T-helper 2 cell treated with Interferon-gamma antibody and Interleukin-4, amounts not matched to agents 5 μg/mL and 100 μg/mL, for 36 hours (primary cell): ENCODE results near the gene FMO2.

ENCODE experiments used
- DNase-seq: peaks from one replicate; pipeline ENCODE4 v3.0.0; 2021; ENCODE audit warnings: low spot score
- H3K27ac Mint-ChIP-seq: one replicate; pipeline ENCODE4 v1.8.0; 2021; ENCODE audit warnings: mild to moderate bottlenecking, mixed read lengths
- H3K27me3 Mint-ChIP-seq: one replicate; pipeline ENCODE4 v1.8.0; 2021; ENCODE audit warnings: low read depth, mixed read lengths
- H3K36me3 Mint-ChIP-seq: one replicate; pipeline ENCODE4 v1.8.0; 2021; ENCODE audit warnings: low read depth, mixed read lengths
- H3K4me1 Mint-ChIP-seq: one replicate; pipeline ENCODE4 v1.8.0; 2021; ENCODE audit warnings: low read depth, mixed read lengths
- H3K4me3 Mint-ChIP-seq: one replicate; pipeline ENCODE4 v1.8.0; 2022; ENCODE audit warnings: mild to moderate bottlenecking, moderate library complexity, mixed read lengths
- H3K9me3 Mint-ChIP-seq: one replicate; pipeline ENCODE4 v1.8.0; 2021; ENCODE audit warnings: mixed read lengths

The FMO2 gene

GRCh38 chr1:171195767-171196166 is 10.7 kb downstream of the FMO2 start:
- Mint-ChIP-seq H3K9me3 (no peaks in the 10 kb centered on the region), H3K36me3 (no peaks in the 10 kb centered on the region), H3K27ac (no peak overlapping the region), H3K4me1 (no peaks in the 10 kb centered on the region), H3K4me3 (no peak overlapping the region), H3K27me3 (no peaks in the 10 kb centered on the region)
- no peak for DNase-seq

- no peaks in the 10 kb centered on the region for H3K9me3 Mint-ChIP-seq
- H3K4me3 Mint-ChIP-seq: no peak overlapping the region
- no peaks in the 10 kb centered on the region for H3K27me3 Mint-ChIP-seq
- H3K27ac Mint-ChIP-seq: no peak overlapping the region
- no peaks in the 10 kb centered on the region for H3K4me1 Mint-ChIP-seq
- no peak for DNase-seq
- no peaks in the 10 kb centered on the region for H3K36me3 Mint-ChIP-seq
Observed at GRCh38 chr1:171196351-171196750, 11.3 kb downstream of the FMO2 start.

DNA sequence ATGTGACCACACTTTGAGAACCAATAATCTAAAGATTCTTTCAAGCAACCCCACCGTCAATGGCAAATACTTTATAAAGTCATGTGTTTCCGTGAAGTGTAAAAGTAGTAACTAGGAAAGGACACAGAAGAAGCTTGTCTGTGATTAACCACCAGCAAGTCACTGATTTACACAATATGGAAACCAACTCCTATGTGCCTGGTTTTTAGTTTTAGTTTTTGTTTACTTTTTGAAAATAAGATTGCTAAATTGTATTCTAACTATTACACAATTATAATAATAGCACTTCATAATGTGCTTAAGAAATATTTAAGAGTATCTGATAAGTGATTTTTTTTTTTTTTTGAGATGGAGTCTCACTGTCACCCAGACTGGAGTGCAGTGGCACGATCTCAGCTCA is 13.0 kb downstream of the FMO2 start:
- DNase-seq: no peak
- H3K4me1 Mint-ChIP-seq: no peaks in the 10 kb centered on the region

DNA sequence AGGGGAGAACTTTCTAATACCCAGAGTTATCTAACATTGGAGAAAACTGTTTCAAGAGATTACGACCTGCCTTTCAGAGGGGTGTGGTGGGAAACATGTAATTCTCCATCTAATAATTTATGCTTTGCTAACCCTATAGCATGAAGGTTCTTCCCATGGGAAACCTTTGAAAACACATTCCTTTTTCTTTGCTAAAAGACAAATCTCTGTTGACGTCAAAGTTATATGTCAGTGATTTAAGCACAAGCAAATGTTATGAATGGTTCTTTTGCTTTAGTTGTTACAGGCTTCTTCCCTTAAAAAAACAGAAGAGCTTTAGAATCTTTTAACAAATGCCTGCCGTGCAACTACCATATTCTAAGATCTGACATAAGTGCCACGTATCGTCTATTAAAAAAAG is 19.2 kb downstream of the FMO2 start:
- DNase-seq: no peak
- no peak overlapping the region for H3K4me3 Mint-ChIP-seq
- no peaks in the 10 kb centered on the region for H3K9me3 Mint-ChIP-seq
- H3K27me3 Mint-ChIP-seq: peaks cover 3% of the 10 kb centered on the region
- no peaks in the 10 kb centered on the region for H3K36me3 Mint-ChIP-seq
- H3K27ac Mint-ChIP-seq: no peak overlapping the region
- H3K4me1 Mint-ChIP-seq: no peaks in the 10 kb centered on the region

More for the DNA sequence above, 13.0 kb downstream of the FMO2 start:
- H3K27ac Mint-ChIP-seq: no peak overlapping the region
- H3K4me3 Mint-ChIP-seq: no peak overlapping the region
- H3K27me3 Mint-ChIP-seq: no peaks in the 10 kb centered on the region
- no peaks in the 10 kb centered on the region for H3K9me3 Mint-ChIP-seq
- no peaks in the 10 kb centered on the region for H3K36me3 Mint-ChIP-seq

DNA sequence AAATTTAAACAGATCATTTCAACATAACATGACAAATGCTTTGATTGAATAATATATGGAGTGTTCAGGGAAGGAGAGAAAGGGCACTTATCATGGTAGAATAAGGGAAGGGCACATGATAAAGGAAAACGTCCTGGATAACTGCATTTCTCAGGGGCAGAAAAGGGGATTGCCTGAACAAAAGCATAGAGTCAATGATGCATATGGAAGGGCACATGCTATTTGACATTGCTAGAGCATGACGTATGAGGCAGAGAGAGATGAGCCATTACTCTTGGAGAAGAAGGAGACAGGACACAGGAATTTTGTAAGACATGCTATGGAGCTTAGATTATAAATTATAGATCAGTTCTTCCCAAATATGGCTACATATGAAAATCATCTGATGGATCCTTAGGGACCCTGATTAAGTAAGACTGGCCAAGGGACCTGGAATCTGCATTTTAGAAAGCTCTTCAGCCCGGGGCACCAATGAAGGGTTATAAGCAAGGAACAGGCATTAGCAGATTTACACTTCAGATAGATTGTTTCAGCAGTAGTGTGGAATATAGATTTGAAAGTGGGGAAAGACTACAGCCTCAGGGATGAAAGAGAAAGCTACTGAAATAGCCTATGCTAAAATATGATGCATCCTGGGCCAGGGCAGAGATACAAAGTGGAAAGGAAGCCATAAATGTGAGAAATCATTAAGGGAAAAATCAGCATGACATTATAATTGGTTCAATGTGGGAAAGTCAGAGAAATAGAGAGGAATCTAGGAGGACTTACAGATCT is 21.3 kb downstream of the FMO2 start:
- DNase-seq: no peak
- Mint-ChIP-seq H3K36me3 (no peaks in the 10 kb centered on the region), H3K27me3 (peaks cover 3% of the 10 kb centered on the region), H3K27ac (no peak overlapping the region), H3K4me3 (no peak overlapping the region), H3K9me3 (no peaks in the 10 kb centered on the region), H3K4me1 (no peaks in the 10 kb centered on the region)

DNA sequence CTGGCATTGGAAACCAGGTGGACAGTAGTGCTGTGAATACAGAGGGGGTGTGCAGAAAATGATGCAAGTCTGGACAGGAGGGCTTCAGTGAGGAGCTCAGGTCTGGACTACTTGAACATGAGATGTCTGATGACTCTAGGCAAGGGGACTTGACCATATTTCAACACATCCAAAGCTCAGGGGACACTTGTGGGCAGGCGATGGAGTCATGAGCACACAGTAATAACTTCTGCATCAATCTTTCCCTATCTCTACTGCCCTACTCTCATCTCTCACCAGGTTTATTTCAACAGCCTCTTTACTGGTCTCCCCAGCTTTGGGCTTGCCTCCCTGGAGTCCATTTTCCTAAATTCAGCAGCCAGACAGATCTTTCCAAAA is 21.9 kb downstream of the FMO2 start:
- H3K4me3 Mint-ChIP-seq: no peak overlapping the region
- H3K4me1 Mint-ChIP-seq: no peaks in the 10 kb centered on the region
- H3K9me3 Mint-ChIP-seq: no peaks in the 10 kb centered on the region
- no peak overlapping the region for H3K27ac Mint-ChIP-seq
- H3K36me3 Mint-ChIP-seq: no peaks in the 10 kb centered on the region
- peaks cover 5% of the 10 kb centered on the region for H3K27me3 Mint-ChIP-seq
- DNase-seq: no peak

DNA sequence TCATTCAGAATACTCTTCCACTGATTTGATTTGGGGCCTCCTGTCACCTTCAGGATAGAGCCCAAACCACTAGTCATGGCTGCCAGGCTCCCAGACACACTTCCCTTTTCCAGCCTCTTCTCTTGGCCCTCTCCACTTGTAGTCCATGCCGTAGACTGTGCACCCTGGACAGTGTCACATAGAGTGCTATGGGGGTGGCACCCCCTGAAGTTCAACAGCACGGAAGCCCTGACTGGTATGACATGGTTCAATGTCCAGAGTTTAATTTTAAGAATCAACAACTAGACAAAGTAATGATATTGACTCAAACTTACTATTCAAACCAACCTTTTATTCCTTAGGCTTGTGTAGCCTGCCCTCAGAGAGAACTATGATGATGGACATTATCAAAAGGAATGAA is 22.3 kb downstream of the FMO2 start:
- H3K27ac Mint-ChIP-seq: no peak overlapping the region
- no peak overlapping the region for H3K4me3 Mint-ChIP-seq
- H3K4me1 Mint-ChIP-seq: no peaks in the 10 kb centered on the region
- H3K36me3 Mint-ChIP-seq: no peaks in the 10 kb centered on the region
- DNase-seq: no peak
- no peaks in the 10 kb centered on the region for H3K9me3 Mint-ChIP-seq
- H3K27me3 Mint-ChIP-seq: peaks cover 5% of the 10 kb centered on the region

- H3K4me3 Mint-ChIP-seq: no peak overlapping the region
- DNase-seq: no peak
- H3K27ac Mint-ChIP-seq: no peak overlapping the region
- H3K36me3 Mint-ChIP-seq: no peaks in the 10 kb centered on the region
- no peaks in the 10 kb centered on the region for H3K9me3 Mint-ChIP-seq
- no peaks in the 10 kb centered on the region for H3K4me1 Mint-ChIP-seq
- peaks cover 5% of the 10 kb centered on the region for H3K27me3 Mint-ChIP-seq
Observed at GRCh38 chr1:171210355-171210754, 25.3 kb downstream of the FMO2 start.

GRCh38 chr1:171212607-171213351 is 27.7 kb downstream of the FMO2 start:
- Mint-ChIP-seq H3K36me3 (no peaks in the 10 kb centered on the region), H3K27ac (no peak overlapping the region), H3K27me3 (peaks cover 5% of the 10 kb centered on the region), H3K9me3 (no peaks in the 10 kb centered on the region), H3K4me1 (no peaks in the 10 kb centered on the region), H3K4me3 (no peak overlapping the region)
- DNase-seq: no peak

DNA sequence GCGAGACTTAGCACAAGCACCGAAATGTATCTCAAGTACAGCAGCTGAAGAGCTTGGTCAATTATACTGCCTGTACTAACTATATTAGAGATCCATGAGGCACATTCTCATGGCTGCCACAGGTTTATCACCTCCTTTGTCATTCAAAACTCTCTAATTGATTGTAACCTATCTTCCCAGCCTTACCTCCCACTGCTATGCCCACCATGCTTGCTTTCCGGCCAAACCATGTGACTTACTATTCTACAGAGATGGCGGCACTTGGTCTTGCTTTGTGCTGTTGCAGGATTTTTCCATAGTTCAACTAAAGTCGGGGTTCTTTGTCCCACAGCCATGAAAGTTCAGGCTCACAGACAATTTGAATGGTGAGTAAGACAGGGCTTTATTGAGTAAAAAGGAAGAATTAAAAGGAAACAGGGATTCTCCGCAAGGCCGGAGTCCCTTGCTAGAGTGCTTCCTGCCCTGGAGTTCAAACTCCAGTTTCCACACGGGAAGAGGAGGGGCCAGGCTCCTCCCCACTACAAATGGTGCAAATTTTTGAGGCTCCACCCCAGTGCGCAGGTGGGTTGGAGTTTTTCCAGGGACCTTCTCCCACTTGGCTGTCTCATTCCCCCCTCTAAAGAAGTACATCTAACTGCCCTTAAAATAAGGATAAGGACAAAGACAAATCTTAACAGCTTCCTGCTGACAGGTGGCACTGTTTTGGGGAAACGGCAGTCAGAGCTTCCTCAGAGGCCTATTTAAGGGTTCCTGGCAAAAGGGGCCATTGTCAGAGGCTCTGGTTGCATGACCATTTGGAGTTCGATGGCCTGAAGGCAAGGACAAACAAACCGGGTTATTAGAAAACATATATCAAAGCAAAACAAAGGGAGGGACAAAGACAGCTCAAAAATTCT is 28.7 kb downstream of the FMO2 start:
- no peaks in the 10 kb centered on the region for H3K9me3 Mint-ChIP-seq
- H3K27ac Mint-ChIP-seq: no peak overlapping the region
- H3K4me3 Mint-ChIP-seq: no peak overlapping the region
- H3K27me3 Mint-ChIP-seq: peaks cover 4% of the 10 kb centered on the region
- DNase-seq: no peak
- no peaks in the 10 kb centered on the region for H3K36me3 Mint-ChIP-seq
- no peaks in the 10 kb centered on the region for H3K4me1 Mint-ChIP-seq

DNA sequence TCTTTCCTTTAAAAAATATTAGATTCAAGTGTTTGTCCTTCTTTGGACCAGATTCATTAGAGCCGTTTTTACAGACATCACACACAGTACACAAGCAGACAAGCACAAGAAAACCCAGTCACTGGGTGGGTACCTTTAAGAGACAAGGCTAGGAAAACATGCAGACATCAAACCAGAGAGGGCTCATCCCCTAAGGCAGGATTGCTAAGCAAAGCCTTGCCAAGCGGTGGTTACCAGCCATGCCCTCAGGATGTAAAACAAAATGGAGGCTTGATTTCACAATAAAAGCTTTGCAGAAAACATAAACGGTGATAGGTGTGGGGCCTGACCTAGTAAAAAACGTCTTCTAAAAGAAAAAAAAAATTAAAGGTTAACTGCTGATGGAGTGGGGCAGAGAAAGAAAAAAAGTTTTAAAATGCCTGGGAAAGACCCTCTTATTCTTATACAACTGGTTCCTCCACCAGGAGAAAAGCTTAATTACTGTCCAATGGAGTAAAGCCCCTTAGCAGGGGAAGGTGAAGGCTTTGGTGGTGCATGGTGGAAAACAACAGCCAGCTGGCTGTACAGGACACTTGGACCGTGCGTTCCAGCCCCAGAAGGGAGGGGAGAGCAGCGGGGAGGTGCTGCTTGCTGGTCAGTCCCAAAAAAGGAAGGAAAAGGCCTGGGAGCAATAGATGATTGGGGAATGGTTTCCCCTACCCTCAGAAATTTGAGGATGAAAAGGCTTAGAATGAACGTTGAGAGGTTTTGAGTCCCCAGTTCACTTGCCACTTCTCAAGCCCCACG is 32.8 kb downstream of the FMO2 start:
- DNase-seq: no peak
- Mint-ChIP-seq H3K27ac (no peak overlapping the region), H3K4me1 (peaks cover 2% of the 10 kb centered on the region), H3K9me3 (no peaks in the 10 kb centered on the region), H3K4me3 (no peak overlapping the region), H3K27me3 (peaks cover 4% of the 10 kb centered on the region), H3K36me3 (no peaks in the 10 kb centered on the region)

DNA sequence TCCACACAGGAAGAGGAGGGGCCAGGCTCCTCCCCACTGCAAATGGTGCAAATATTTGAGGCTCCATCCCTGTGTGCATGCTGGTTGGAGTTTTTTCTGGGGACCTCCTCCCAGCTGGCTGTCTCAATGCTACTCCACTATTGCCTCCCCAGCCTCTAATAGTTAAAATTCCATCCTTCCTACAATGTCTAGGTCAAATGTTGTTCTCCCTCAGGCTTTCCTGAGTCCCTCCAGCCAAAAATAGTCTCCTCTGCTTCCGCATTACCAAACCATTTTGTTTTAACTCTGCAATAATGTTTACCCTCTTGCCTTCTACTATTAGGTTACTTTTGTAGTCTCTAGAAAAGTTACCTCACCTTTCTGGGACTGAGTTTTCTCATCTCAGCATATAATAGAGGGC is 33.6 kb downstream of the FMO2 start:
- Mint-ChIP-seq H3K4me1 (peaks cover 2% of the 10 kb centered on the region), H3K9me3 (no peaks in the 10 kb centered on the region), H3K4me3 (no peak overlapping the region), H3K27ac (no peak overlapping the region), H3K36me3 (no peaks in the 10 kb centered on the region), H3K27me3 (peaks cover 4% of the 10 kb centered on the region)
- DNase-seq: no peak

DNA sequence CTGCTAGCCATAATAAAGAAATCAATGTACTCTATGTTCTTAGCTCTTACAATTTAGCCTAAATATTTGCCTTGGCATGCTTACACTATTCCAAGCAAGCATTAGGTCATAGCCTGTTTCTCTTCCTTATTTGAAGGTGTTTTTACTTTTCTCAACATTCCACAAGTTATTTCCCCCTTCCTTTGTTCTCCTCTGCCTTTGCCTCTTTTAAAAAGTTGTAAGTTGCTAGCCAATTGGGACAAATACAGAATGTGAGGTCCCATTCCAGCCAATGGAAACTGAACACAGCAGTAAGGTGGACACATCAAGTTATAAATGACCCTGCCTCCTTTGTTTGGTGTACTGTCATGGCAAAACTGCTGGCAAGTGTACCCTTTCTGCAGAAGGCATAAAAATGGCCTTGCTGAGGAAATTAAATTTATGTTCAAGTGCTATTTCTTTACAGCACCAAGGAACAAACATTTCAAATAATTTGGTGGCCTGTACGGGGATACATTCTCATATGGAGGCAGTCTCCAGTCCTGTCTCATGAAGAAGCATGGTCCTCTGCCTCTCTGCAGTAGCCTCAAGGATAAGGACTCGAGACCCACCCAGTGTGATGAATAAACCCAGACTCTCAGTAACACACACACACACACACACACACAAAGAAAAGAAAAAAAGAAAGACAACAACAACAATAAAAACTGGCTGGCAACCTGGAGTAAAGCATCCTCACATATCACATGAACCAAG is 34.4 kb downstream of the FMO2 start:
- no peak for DNase-seq
- Mint-ChIP-seq H3K36me3 (no peaks in the 10 kb centered on the region), H3K4me1 (peaks cover 2% of the 10 kb centered on the region), H3K27me3 (peaks cover 4% of the 10 kb centered on the region), H3K4me3 (no peak overlapping the region), H3K27ac (no peak overlapping the region), H3K9me3 (no peaks in the 10 kb centered on the region)
